Measurements from ENCODE around the gene TTLL6. TPM values are rescaled to one million over a fixed set of nuclear protein-coding genes. Genes with fewer than 3 reads are reported as not detected.

The TTLL6 gene
- total and polyA plus RNA-seq, 9 of the 15 experiments (the other 6 are each of a cell fraction or from before 2014, with no cell fraction given): 0.05 TPM; not detected in 8

DNA sequence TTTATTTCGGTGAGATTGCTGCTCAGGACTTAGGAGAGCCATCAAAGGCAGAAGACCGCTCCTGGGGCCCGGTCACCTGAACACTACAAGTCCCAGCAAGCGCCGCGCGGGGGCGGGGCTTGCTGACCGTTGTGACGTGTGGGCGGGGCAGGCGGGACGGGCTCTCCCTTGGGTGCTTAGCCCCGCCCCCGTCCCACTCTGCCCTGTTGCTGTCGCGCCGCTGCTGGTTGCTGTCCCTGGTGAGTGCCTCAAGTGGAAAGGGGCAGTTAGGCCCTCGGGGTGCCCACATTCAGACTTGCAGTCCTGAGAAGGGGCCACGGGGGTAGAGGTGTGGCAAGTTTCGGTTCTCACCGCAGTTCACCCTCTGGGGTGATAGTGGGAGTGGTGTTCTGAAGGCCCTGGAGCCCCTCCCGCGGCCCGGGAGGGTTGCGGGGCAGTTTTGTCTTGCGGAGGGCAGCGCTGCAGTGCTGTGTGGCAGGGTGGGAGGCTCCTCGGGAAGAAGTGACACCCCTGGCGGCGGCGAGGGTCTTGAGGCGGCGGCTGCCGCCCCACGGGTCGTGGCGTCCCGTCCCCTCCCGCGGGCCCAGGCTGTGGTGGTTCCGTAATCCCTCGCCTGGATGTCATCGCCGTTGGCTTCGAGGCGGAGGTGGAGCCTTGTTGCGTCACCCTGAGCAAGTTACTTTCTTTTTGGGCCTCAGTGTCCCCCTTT lies 14.0 kb upstream of the TTLL6 start, which contains the start of gene CALCOCO2 (continued):
- TF ChIP-seq GABPA (tag; conservative IDR thresholded peaks at IDR 0.05; ENCODE audit: low read depth) (no peak), NBN (IDR thresholded peaks at IDR 0.05; ENCODE audit: low read depth) (no peak), E2F6 (IDR thresholded peaks at IDR 0.05; ENCODE audit: borderline replicate concordance in 1 of 2, extremely low read depth in 1 of 2, insufficient read depth in 1 of 2, insufficient read length in 1 of 2, low read depth in 1 of 2, low read length in 1 of 2, poor library complexity in 1 of 2, severe bottlenecking in 1 of 2) (peak in 1 of 2 experiments; percentile 22), ZNF778 (CRISPR knock-in tag; IDR thresholded peaks at IDR 0.05) (no peak), HMBOX1 (IDR thresholded peaks at IDR 0.05) (no peak), SMARCE1 (IDR thresholded peaks at IDR 0.05) (peak; percentile 56; the same call in 1 of the 2 replicates), FOXM1 (IDR thresholded peaks at IDR 0.05; ENCODE audit: low read depth) (no peak), FOXM1 (CRISPR knock-in tag; IDR thresholded peaks at IDR 0.05; ENCODE audit: low read depth) (no peak), HDAC2 (IDR thresholded peaks at IDR 0.05) (peak; percentile 50; the same call in 1 of the 2 replicates), RHOXF2B (CRISPR knock-in tag; conservative IDR thresholded peaks at IDR 0.05) (no peak; the same call in 1 of the 2 replicates), MTA1 (IDR thresholded peaks at IDR 0.05; ENCODE audit: borderline replicate concordance) (no peak; the same call in 1 of the 2 replicates), CTCFL (IDR thresholded peaks at IDR 0.05; ENCODE audit: borderline replicate concordance, insufficient read depth, low read depth, low read length, poor library complexity, severe bottlenecking) (no peak), HNRNPL (IDR thresholded peaks at IDR 0.05; ENCODE audit: low read depth, low read length) (0 out of 2 replicates have a peak, but pooled peaks have one; percentile 62), NR2C2 (CRISPR knock-in tag; IDR thresholded peaks at IDR 0.05) (no peak), NR2C2 (tag; IDR thresholded peaks at IDR 0.05) (peak; percentile 93), ZNF717 (CRISPR knock-in tag; IDR thresholded peaks at IDR 0.05) (no peak), CBX3 (IDR thresholded peaks at IDR 0.05; ENCODE audit: borderline replicate concordance in 1 of 2, low read length in 2 of 2) (no peak)
- TF ChIP-seq, protein P1, sequence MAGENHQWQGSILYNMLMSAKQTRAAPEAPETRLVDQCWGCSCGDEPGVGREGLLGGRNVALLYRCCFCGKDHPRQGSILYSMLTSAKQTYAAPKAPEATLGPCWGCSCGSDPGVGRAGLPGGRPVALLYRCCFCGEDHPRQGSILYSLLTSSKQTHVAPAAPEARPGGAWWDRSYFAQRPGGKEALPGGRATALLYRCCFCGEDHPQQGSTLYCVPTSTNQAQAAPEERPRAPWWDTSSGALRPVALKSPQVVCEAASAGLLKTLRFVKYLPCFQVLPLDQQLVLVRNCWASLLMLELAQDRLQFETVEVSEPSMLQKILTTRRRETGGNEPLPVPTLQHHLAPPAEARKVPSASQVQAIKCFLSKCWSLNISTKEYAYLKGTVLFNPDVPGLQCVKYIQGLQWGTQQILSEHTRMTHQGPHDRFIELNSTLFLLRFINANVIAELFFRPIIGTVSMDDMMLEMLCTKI (IDR thresholded peaks at IDR 0.05; ENCODE audit: partially characterized antibody): no peak
- TF ChIP-seq, protein P2, sequence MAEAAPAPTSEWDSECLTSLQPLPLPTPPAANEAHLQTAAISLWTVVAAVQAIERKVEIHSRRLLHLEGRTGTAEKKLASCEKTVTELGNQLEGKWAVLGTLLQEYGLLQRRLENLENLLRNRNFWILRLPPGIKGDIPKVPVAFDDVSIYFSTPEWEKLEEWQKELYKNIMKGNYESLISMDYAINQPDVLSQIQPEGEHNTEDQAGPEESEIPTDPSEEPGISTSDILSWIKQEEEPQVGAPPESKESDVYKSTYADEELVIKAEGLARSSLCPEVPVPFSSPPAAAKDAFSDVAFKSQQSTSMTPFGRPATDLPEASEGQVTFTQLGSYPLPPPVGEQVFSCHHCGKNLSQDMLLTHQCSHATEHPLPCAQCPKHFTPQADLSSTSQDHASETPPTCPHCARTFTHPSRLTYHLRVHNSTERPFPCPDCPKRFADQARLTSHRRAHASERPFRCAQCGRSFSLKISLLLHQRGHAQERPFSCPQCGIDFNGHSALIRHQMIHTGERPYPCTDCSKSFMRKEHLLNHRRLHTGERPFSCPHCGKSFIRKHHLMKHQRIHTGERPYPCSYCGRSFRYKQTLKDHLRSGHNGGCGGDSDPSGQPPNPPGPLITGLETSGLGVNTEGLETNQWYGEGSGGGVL (CRISPR knock-in tag; IDR thresholded peaks at IDR 0.05): no peak
- TF ChIP-seq, protein P3, sequence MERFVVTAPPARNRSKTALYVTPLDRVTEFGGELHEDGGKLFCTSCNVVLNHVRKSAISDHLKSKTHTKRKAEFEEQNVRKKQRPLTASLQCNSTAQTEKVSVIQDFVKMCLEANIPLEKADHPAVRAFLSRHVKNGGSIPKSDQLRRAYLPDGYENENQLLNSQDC (CRISPR knock-in tag; IDR thresholded peaks at IDR 0.05): no peak
